Pulmonary artery endothelial cell (primary cell): ENCODE measurements around the gene PARD3. TPM values are rescaled to one million over a fixed set of nuclear protein-coding genes. Genes with fewer than 3 reads are reported as not detected.

Source experiments
- DNase-seq: peaks from one replicate; pipeline ENCODE4 v3.0.0-alpha.2; 2011; ENCODE audit warnings: low read depth, low spot score
- total RNA-seq: library from RNA; depleted of rRNA; stranded (reverse); fragments of >200 nt; gene quantifications from 2 replicates; pipeline ENCODE4 v1.2.3, GENCODE V29; 2014

The PARD3 gene
- total RNA-seq, 1 donor from 2014 or later: 34.8 TPM

DNA sequence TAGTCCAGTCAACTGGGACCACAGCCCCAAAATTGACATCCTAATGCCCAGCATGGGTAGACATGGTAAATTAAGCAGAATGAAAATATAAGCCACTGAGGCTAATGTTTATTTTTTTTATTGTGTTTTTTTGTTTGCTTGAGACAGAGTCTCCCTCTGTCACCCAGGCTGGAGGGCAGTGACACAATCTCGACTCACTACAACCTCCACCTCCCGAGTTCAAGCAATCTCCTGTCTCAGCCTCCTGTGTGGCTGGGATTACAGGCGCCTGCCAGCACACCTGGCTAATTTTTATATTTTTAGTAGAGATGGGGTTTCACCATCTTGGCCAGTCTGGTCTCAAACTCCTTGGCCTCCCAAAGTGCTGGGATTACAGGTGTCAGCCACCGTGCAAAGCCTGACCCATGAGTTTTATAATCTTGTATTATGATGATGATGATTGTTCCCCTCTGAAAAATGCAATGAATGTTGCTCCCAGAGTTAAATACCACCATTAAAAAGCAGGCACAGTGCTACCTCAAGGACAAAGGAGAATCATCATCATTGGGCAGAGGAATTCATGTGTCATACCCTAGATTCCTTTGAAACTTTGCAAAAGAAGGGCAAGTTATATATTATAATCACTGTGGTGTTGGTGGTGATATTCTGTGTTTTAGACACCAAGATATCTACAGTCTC is 228.0 kb downstream of the PARD3 start:
- no peak for DNase-seq

DNA sequence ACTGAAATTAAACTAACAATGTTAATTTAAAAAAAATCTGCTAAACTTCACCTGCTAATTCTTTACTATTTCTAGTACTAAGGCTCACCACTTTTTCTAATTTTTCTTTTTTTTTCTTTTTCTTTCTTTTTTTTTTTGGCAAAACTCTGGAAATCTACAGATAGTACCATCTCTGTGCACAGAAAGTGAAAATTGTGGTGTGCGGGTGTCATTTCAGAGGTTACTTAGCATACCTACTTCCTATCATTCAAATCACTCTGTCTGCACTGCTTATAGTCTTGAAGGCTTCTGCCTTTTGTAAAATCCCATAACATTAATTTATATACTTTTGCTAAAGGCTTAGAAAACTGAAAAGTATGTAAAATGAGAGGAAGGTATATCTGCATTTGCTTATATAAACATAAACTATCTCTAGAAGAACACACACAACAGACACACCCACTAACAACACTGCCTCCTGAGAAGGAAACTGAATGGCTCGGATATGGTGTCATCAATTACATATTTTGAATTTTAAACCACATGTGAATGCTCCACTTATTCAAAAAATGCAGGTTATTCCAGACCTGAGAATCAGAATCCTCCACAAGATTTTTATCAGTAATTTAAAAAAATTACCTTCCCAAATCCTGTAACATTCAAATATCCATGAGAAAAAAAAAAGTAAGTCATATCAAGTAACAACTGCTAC is 229.5 kb downstream of the PARD3 start:
- no peak for DNase-seq

DNA sequence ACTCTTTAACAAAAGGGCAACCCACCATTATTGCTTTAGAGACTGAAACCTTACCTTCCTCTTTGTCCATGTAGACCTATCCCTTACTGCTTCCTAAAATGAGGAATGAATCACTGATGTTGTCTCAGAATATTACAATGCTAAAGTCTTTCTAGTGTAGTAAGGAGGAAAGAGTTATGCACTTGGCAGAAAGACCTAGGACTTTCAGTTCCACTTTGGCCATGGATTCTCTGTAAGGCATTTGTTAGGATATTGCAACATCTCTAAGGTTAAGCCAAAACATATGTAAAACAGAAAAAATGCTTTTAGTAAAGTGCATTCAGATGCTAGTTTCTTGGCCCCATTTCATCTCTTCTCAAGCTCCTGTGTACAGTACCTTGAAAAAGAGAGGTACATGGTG is 230.9 kb downstream of the PARD3 start:
- no peak for DNase-seq

DNA sequence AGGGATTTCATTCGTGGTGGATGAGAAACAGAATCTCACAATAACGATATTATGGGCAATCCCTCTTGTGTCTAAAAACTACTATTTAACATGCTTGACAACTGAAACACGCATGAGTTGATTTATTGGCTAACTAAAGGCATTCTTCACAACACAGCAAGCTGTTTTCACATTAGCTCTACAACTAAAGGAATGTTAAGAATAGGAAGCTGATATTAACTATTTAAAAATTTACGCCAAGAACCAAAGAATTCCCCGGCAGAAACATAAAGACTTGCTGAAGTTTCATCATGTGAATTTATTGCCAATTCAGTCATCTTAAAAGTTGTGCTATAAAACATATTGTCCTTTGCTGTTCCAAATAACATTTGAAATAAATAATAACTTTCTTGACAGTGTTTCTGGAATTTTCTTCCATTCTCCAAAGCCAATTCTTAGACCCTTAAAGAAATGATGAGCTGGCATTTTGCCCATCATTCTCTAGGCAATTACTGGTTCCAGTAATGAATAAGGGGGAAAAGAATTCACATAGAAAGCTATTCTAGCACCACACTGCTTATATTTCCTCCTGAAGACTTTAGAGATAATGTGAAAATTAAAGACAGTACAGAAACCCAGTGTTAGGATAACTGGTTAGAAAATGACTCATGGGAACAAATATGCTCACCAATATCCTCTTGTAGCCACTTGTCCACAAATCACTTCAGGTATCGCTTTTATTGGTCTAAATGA is 233.1 kb downstream of the PARD3 start:
- no peak for DNase-seq

DNA sequence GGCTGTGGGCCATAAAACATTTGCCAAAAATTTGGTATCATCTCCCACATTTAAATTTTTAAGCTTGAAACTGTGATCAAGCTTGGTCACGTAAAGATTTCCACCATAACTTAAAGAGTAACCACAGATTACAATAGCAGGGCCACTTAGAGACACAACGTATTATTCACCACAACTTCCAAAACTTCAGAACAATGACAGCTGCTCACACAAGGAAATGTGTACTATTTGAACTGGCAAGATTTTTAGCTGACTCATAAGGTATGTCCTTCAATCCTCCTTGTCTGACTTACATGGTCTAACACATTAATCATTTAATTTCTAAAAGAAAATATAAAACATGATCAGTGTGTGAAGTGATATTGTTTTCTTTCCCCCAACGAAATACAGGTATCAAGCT is 234.5 kb downstream of the PARD3 start:
- DNase-seq: peak; percentile 80

DNA sequence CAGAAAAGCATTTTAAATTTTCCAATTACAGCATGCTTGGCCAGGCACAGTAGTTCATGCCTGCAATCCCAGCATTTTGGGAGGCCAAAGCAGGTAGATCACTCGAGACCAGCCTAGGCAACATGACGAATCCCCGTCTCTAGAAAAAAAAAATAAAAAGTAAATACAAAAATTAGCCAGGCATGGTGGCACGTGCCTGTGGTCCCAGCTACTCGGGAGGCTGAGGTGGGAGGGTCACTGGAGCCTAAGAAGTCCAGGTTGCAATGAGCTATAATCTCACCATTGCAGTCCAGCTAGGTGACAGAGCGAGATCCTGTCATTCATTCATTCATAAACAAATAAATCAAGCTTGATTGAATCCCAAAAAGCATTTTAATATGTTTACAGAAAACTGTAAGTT is 234.9 kb downstream of the PARD3 start:
- no peak for DNase-seq

DNA sequence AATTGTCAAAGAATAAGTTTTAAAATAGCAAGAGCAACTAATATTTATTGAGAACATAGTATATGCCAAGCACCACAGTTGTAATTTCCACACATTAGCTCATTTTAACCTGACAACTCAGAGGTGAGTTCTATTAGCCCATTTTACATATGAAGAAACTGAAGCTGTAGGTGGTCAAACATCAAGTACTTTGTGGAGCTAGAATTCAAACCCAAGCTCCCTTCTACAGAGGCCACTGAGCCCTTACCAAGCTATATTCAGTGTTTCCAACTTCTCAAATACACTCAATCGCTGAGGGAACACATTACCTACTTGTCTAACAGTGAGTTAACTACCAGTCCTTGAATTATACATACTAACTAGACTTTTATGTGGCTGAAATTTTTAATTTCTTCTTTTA is 236.6 kb downstream of the PARD3 start:
- DNase-seq: no peak

DNA sequence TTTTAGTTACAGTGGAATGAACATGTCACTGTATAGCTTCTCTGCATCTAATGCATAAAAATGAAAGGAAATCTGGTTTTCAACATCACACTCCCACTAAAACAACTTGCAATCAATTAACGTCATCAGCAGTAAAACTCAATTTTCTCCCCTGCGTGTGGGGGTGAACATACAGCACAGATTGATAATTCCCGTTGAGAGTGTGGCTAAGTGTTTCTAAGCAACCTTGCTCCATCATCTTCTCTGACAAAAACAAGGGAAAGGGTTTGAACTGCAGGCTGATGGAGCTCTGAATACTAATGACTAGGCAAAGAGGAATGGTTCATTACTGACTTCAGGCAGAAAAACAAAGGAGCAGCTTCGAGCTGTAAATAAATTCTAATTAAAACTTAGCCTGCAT is 238.3 kb downstream of the PARD3 start:
- no peak for DNase-seq

DNA sequence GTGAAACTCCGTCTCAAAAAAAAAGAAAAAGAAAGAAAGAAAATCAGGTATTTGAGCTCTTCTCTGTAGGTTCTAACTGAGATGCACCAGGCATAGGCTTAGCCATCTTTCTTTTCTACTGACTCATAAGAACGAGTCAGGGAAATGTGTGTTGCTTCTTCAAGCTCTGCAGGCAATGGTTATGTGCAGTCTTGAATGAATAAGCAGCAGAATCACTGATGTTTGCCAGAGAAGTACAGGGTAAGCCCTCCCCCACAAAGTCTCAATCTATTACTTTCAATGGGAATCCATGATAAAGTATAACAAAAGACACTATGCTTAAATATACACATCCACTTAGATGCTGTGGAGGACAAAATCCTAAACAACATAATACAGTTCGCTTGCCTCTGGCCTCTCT is 239.2 kb downstream of the PARD3 start:
- DNase-seq: no peak

DNA sequence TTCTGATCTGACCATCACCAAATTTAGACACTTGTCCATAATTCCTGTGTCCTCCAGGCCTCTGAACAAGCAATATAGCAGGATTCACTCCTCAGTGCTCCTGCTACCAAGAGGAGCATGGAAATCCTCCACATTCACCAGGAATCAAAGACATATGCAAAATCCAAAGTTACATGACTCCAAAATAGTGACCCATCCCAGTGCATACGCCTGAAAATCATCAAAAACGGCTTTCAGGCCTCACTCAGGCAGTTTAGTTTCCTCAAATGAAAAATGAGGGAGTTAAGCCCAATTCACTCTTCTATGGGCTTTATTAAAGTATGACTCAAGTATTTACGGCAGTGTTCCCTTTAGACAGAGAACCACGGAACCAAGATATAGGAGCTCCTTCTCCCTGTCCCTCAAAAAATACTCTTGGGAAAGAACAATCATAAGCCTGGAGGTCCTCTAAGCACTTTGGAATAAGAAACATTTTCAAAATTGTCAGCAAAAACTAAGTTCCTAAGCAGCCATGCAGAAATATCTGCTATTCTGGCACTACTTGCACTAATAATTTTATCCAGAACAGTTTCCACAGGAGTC is 240.7 kb downstream of the PARD3 start:
- no peak for DNase-seq

DNA sequence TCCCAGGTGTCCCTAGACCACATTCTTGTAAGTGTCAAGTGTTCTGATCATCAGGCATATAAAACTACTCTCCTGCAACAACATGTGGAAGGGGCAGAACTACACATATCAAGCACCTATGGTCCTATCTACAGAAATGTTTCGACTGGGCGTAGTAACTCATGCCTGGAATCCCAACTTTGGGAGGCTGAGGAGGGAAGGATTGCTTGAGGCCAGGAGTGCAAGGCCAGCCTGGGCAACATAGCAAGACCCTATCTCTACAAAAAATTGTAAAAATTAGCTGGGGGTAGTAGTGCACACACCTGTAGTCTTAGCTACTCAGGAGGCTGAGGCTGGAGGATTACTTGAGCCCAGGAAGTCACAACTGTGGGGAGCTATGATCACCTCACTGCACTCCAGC is 244.2 kb downstream of the PARD3 start:
- DNase-seq: no peak

DNA sequence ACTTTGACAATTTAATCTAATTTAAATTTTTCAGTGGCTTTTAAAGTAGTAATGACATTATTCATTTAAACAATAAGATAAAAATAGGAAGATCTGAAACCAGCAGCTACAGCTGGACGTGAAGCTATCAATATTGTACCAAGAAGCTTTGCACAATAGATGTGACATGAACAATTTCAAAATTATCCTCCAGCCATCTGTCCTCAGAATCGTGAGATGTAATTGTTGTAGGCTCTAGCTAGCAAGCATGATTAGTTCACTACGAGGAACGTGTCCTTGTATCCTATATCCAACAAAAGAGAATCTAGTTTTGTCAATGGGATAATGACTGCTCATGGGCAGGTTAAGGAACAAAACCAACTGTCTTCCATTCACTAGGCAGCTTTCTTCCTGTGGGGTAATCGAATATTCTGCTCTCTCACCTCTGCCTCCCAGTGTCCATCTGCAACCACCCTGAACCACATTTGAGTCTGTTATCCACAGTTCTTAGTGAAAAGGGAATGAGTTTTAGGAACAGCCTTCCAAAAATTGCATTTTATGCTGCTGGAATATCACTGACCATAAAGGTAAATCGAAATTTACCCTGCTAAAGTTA is 247.3 kb downstream of the PARD3 start:
- DNase-seq: no peak

DNA sequence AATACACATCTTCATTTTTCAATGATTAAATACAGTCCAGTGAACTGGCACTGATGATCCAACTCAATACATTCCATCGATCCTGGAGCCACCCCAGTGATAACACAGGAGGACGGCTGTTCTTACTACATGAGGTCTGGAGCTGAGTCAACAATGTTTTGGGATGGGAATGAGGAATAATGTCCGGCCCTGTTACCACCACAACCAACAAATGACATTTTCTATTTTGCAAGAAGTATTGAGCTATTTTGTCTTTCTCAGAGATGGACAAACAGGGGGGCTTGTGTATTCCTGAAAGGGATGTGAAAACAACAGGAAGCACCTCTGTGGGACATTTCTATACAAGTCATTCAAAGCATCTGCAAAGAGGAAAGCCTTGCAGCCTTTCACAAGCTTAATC is 249.2 kb downstream of the PARD3 start:
- DNase-seq: no peak

DNA sequence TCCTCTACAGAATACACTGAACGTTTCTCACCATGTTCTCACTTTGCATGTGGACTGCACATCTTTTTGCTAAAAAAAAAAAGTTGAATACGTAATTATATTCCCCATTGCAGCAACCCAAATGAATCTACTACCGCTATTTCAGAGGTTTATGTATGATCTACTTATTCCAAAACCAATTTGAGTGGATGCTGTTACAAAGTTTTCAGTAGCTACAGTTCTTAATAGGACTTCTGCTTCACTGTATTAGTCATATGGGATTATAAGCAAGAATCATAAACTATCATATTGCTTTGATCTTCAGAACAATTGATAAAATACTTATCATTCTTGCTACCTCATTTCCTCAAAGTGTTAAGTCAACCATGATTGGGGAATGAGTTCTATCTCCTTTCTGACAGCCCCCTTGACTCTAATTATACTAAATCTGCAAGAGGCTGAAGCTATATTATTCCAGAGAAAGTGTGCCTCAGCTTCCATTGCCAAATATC is 257.0 kb downstream of the PARD3 start:
- no peak for DNase-seq

DNA sequence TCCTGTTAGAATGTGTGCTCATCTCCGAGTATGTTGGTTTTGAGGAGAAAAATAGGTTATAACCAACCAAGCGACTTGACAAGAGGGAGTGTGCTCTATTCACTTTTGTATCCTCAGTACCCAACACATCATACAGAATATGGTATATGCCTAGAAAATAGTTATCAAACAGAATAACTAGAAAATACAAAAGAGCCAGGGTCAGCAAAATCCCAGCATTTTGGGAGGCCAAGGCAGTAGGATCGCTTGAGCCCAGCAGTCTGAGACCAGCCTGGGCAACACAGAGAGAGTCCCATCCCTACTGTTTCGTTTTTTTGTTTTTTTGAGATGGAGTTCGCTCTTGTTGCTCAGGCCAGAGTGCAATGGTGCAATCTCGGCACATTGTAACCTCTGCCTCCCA is 257.9 kb downstream of the PARD3 start:
- no peak for DNase-seq

DNA sequence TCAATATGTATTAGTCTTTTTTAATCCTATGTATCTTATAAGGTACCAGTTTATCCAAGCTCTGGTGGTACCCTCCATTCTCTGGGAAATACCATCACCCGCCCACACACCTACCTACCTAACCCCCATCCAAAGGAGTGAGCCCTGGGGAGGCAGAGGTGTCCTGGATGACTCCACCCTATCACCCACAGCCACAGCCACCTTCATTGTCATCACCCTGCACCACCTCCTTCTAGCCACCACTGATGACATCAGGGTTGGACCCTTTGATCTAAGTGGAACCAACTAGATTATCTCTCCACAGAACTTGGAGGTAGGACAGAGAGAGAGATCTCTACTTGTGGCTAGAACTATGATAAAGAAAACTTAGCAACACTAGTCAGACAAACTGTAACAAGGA is 259.4 kb downstream of the PARD3 start:
- no peak for DNase-seq

DNA sequence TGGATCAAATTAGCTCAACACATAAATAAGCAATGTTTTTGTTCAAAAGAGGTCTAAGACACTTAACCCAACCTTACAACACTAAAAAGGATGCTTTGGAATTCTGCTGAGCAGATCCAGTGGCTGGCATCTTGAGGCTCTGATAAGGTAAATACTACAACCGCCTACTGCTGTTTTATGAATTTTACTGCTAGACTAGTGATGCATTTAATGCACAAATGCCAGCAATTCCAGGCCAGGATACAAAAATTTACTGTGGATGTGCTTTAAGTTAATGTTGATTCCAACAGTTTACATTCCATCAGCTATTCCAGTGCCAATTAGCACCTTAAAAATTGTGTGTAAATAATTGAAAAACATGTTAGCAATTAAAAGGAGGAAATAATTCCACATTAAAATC is 261.3 kb downstream of the PARD3 start:
- DNase-seq: no peak

DNA sequence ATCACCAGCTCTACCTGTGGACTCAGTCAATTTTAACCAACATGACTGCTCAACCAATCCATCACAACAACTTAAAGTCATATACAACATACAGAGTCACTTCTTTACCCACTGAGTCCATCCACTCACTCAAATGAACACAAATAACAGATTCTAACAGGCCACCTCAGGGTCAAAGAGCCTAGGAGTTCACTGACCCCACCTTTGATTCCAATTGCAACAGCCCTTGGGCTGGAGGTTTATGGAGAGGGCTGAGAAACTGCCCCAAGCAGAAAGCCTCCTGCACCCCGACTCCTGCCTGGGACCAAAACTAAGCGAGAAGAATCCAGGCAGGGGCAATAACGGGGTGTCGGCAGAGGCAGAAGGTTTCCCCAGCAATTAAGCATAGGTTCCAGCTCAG is 263.8 kb downstream of the PARD3 start:
- DNase-seq: no peak

DNA sequence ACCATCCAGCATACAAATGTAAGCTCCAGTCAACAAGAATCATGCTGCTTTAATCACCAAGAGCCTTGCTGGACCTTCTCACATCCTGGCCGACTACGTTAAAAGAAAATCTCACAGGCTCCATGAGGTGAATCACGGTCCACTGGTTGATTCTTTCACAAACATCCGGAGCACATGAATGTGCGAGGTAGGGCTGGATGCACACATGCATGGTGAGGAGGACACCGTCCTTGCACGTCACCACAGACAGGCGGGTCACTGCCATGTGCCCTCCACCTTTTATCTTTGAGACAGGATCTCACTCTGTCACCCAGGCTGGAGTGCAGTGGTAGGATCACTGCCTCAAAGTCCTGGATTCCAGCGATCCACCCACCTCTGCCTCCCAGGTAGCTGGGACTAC is 265.1 kb downstream of the PARD3 start:
- DNase-seq: no peak

DNA sequence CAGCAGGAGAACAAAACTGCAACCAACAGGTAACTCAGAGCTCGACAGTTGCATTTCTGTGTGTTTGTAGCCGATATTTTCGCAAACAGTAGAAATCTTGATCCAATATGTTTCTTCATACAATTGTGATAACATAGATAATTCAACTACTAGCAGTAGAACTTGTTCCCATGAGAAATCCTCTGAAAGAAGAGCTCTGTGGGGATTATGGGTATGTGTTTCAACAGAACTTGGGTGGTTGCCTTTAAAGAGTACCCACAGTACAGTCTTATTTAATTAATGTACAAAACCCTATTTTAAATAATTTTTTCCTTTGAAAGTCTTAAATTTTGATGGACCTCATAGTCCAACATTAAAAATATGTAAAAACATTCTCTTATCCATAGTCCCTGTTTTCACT is 266.1 kb downstream of the PARD3 start:
- no peak for DNase-seq

DNA sequence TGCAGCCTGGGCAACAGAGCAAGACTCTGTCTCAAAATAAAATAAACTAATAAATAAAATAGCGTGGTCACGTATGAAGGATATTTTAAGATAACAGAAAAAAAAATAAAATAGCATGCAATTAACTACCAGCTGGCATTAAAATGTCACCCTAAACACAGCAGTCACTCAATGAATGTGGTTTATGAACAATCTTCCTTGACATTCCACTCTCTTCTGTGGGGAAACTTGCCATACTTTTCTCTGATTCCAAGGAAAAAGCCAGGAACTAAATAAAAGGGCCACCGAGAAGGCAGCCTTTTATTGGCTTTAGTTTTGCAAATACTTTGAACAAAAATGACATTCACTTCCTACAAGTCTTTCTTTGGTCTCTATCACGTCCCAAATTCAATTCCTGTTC is 266.6 kb downstream of the PARD3 start:
- no peak for DNase-seq

DNA sequence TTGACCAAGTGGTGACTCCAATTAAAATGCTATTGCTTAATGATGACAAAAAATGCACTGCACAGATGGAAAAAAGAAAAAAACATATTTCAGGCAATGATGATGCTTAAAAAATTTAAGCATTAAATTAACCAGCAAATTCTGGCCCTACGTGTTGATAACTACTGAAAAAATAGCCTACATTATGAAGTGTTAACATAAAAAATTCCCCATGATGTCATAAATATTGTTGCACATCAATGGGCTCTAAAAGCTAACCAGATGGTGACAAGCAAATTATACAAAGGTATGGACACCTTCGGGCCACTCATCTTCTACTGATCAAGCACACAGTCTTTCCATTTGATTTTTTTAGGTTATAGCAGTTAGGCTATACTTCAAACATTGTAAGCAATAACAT is 267.4 kb downstream of the PARD3 start:
- DNase-seq: no peak
